WTC11 (cell line): ENCODE data around the gene ZNF512B.

Source experiments
- ATF1 ChIP-seq: sonication (generic); formaldehyde crosslinking; IDR thresholded peaks from 2 replicates; pipeline ENCODE4 v1.8.1; 2023; ENCODE audit warnings: mild to moderate bottlenecking, moderate library complexity, missing genetic modification reagents
- CTCF ChIP-seq: fragments of 200-600 bp; IDR thresholded peaks from 2 replicates; pipeline ENCODE4 v1.8.0; 2022; ENCODE audit warnings: antibody characterized with exemption
- IRF2 ChIP-seq: sonication (generic); formaldehyde crosslinking; IDR thresholded peaks from 2 replicates; pipeline ENCODE4 v1.8.0; 2022; ENCODE audit warnings: low read depth, missing genetic modification reagents, borderline replicate concordance
- NR2C2 ChIP-seq: sonication (generic); formaldehyde crosslinking; IDR thresholded peaks from 2 replicates; pipeline ENCODE4 v1.8.0; 2022; ENCODE audit warnings: mild to moderate bottlenecking, missing genetic modification reagents
- RELA ChIP-seq: sonication (generic); formaldehyde crosslinking; IDR thresholded peaks from 2 replicates; pipeline ENCODE4 v1.8.1; 2022; ENCODE audit warnings: missing genetic modification reagents, mild to moderate bottlenecking, borderline replicate concordance
- RORB ChIP-seq: fragments of 250-450 bp; sonication (Bioruptor Pico); IDR thresholded peaks from 2 replicates; pipeline ENCODE4 v1.9.0; 2021; ENCODE audit warnings: mild to moderate bottlenecking
- TF ChIP-seq, protein P1 (sequence below): sonication (generic); formaldehyde crosslinking; IDR thresholded peaks from 2 replicates; pipeline ENCODE4 v1.8.0; 2022; ENCODE audit warnings: mild to moderate bottlenecking, missing genetic modification reagents

GRCh38 chr20:63945921-63946920 lies 23.5 kb downstream of the ZNF512B start:
- TF ChIP-seq CTCF (no peak), IRF2 (CRISPR knock-in tag) (no peak), RELA (CRISPR knock-in tag) (no peak), NR2C2 (CRISPR knock-in tag) (no peak), RORB (CRISPR knock-in tag) (no peak), ATF1 (CRISPR knock-in tag) (no peak)
- TF ChIP-seq, protein P1, sequence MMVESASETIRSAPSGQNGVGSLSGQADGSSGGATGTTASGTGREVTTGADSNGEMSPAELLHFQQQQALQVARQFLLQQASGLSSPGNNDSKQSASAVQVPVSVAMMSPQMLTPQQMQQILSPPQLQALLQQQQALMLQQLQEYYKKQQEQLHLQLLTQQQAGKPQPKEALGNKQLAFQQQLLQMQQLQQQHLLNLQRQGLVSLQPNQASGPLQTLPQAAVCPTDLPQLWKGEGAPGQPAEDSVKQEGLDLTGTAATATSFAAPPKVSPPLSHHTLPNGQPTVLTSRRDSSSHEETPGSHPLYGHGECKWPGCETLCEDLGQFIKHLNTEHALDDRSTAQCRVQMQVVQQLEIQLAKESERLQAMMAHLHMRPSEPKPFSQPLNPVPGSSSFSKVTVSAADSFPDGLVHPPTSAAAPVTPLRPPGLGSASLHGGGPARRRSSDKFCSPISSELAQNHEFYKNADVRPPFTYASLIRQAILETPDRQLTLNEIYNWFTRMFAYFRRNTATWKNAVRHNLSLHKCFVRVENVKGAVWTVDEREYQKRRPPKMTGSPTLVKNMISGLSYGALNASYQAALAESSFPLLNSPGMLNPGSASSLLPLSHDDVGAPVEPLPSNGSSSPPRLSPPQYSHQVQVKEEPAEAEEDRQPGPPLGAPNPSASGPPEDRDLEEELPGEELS (CRISPR knock-in tag): no peak
